ENCODE data around the gene NRG2.
A peak's percentile ranks its signal among the peaks of the same experiment; 100 is the strongest.

NRG2 gene

DNA sequence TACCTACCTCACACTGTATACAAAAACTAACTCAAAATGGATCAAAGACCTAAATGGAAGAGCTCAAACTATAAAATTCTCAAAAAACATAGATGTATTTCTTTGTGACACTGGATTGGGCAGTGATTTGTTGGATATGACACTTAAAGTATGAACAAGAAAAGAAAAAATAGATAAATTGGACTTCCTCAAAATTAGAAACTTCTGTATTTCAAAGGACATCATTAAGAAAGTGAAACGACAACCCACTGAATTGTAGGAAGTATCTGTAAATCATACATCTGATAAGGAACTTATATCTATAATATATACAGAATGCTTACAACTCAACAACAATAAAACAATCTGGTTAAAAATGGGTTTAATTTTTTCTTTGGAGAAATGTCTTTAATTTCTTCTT lies 96.7 kb downstream of the NRG2 start:
- DNase-seq (ENCODE audit: low read depth) = no peak

DNA sequence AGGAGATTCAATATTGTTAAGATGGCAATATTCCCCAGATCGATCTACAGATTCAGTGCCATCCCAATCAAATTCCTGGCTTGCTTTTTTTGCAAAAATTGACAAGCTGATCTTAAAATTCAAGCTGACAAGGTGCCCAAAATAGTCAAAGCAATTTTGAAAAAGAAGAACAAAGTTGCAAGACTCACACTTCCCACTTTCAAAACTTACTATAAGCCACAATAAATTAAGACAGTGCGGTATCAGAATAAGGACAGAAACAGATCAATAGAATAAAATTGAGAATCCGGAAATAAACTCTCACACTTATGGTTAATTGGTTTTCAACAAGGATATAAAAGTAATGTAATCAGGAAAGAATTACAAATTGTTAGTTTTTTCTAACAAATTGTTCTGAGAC lies 97.1 kb downstream of the NRG2 start:
- DNase-seq (ENCODE audit: low read depth) = no peak

DNA sequence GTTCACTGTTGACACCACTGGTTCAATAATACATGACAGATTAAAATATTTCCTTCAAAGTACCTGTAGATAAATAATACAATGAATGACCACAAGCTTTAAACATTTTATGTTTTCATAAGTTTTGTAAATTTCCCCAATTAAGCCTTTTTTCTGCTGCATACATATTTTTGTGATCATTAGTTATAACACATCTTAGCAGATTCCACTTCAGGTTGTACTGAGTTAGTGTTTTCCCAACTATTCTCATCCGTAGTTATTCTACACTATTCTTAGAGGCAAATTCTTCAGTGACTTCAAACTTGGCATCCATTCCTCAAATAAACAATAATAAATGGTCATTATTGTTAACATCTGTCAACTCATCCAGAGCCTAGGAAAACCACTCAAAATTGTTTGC lies 100.9 kb downstream of the NRG2 start:
- DNase-seq (ENCODE audit: low read depth) = no peak

DNA sequence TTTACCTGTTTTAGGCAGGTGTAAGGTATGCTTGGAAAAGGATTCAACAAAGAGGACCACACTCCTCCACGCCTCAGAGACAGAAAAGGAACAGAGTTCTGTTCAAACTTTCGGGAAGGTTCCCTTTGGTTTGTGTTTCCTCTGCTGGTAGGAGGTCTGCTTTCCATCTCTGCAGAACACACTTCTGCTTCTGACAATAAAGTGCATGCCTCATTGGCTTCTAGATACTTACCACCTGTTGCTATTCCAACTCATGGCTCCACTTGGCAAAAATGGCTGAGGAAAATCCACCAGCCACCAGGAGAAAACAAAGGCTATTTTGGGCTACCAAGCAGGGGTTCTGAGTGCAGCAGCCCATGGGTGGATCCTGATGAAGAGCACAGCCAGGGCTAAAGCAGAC lies 112.7 kb downstream of the NRG2 start:
- DNase-seq (ENCODE audit: low read depth) = no peak

DNA sequence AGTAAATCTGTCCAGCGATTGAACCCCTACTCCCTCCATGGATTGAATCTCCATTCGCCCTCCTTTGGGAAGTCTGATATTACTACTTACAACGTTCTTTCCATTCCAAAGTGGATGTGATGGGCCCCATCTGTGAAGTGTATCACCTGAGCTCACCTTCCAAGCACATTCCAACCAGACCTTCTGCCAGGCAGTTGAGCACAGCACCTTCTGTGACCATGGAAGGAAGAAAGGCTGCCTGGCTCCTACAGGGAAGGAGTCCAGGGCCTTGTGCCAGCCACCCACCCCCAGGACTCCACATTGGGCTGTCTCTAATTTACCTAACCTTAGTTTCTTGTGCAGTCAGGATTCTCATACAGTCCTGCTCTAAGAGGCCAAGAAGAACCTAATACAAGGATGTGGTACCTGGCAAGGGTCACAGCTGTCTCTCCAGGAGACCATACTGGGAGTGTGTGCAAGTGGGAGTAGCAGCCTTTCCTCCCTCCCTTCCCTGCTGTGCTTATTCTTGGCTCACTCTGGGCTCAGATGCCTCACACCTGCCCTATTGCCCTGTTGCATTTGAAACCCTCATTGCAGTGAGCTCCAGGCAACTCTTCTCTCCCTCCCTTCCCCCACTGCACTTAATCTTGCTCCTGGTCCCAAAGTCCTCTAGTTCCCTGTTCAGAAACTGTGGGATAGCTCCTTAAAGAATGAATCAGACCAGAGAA lies 116.1 kb downstream of the NRG2 start:
- DNase-seq (ENCODE audit: low read depth) = no peak

DNA sequence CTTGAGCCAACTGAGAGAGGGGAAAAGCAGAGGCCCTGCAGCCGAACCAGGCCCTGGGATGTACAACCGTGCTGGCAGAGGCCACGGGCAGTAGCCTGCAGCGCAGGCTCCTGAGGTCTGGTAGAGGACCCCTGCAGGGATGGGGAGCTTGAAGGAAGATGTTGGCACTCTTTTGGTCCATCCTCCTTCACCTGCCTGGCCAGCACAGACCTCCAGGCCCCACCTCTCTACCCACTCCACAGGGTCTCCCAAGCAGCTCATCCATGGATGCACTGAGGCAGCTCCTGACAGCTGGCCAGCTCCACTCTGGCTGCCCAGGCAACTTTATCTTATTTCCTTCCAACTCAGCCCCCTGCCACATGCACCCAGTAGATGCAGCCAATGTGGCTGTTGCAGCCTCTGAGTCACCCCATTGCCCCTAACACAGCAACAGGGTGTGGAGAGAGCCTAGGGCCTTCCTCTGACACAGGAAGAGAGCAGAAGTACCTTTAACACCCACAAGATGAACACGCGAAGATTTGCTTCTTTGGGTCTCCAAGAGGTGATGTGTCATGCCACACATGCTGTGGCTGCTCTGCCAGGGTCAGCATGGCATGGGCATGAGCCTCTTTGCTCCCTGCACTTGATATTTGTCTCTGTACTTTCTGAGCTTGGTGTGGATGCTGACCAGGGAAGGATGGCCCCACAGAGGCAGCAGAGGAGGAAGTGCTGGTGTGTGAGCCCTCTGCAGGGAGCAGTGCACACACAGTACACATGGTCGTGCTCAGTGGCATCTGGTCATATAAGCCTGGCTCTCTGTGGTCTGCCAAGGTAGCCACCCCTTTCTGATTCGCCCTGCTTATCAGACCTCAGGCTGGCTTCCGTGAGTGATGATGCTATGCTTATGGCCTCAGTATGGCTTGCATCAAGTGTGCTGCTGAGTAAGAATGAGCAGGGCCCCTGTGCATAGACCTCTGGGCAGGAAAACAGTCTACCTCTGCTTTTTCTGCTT lies 117.2 kb downstream of the NRG2 start:
- DNase-seq (ENCODE audit: low read depth) = no peak

DNA sequence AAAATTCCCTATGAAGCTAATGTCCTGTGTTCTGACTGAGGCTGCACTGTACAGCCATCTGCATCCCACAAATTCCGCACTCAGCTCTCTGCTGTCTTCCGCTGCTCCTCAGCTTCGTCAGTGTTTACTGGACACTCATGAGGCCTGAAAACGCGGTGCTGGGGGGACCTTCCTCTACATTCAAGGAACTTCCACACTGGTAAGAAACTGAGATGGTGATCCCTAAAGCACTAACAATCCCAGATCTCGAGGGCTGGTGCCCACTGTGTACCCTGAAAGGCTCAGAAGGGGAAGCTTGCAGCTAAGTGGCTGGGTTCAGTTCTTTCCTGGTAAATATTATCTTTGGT lies 117.9 kb downstream of the NRG2 start:
- no peak for DNase-seq (ENCODE audit: low read depth)

DNA sequence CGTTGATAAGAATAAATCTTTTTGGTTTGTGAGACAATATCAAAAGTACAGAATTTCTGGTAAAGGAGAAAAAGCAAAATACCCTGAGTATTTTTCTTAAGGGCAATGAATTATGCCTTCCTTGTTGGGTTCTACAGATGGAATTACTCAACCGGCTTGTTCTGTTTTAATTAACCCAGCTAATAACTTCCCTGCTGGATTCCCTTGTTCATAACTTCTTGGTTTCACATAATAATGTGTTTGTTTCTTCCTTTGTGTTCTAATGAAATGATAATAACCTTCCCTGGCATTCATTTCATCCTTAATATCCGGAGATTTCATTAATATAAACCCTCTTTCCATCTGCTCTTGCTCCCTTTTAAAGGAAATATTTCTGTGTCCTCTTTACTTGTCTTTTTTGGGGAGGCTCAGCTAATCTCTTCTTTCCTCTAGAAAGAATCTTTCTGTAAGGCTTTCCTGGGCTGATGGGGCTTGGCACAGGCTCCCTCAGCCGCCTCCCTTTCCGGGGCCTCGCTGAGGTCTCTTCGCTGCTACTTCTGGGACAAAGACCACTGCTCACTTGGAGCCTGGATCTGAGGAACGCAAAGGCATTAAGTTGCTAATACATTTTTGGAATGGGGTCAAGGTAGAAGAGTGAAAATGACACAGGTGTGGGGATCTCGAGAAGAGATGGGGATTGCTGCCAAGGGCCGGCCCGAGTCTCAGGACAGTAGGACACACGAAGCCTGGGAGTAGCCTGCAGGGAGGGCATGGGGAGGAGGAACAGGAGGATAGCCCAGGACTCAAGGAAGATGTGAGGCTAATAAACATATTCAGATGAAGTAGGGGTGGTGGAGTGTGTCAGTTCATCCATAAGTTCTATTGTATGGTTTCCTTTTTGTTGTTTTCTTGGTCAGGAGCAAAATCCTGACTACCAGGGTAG lies 118.5 kb downstream of the NRG2 start:
- no peak for DNase-seq (ENCODE audit: low read depth)

DNA sequence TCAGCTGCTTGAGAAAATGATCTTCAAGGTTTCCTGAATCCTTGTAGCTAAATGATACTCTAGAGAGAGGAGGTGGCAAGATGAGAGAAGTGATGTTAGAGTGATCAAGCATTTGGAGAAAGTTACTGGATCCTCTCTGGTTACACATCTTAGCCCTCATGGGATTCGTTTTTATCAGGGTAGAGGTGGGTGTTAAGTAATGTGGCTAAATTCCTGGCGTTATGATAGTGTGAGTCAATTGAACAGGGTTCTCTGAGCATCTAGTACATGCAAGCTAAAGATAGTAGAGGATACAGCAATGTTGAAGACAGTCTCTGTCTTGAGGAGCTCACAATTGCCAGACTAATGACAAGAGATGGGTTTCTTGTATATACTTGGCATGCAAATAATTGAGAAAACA lies 123.8 kb downstream of the NRG2 start:
- peak; percentile 8 for DNase-seq (ENCODE audit: low read depth)

DNA sequence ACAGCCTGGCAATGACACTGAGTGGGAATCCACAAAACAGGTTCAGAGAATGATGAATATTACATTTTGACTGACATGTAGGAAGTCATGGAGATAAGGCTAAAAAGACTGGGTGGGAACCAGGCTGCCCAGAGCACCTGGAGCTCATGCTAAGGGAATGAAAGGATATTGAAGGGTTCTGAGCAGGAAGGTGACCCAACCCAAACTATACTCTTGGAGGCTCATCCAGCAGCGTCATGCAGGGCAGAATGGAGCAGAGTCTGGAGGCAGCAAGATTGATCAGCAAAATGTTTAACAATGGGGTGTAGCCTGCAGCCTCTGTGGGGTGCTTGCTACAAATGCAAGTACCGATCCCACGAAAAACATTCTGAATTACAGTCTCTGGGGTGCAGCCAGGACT lies 127.3 kb downstream of the NRG2 start:
- DNase-seq (ENCODE audit: low read depth) = no peak

DNA sequence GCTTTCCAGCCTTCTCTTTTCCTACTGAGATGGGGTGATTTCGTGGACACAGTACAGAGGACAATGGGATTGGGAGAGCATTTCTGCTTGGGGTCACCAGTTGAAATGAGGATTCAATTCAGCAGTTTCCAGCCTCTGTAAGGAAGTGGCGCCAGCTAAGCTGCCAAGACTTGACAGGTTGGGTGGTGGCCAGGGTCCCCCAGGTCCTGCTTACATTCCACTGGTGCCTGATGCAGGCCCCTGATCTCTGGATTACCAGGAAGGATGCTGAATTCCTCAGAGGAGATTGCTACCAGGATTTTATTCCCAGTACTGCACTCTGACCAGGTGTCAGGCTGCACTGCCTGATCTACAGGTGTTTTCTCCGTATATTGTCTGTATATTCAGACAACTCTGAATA lies 127.8 kb downstream of the NRG2 start:
- no peak for DNase-seq (ENCODE audit: low read depth)

DNA sequence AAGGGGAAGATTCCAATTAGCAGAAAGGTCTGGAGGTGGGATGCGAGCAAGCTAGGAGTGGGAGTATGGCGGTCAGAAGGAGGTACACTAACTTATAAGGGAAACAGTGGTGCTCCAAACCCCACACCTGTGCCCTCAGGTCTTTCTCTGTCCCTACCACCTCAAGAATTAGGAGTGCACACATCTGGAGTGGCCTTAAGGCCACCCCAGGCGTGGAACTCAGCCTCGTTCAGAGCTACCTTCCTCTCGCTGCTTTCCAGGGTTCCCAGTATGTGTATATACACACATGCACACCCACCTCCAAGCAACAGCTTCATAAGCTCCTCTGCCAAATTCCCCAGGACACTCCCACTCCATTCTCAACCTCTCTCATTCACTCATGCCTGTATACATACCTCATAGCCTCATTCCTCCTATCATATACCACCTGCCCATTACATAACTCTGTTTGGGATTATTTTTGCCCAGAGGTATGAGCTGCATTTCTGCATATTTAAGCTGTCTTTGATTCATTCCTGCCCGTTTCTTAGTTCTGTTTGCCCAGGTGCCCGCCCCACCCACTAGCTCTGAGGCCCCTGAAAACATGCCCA lies 128.8 kb downstream of the NRG2 start:
- no peak for DNase-seq (ENCODE audit: low read depth)

DNA sequence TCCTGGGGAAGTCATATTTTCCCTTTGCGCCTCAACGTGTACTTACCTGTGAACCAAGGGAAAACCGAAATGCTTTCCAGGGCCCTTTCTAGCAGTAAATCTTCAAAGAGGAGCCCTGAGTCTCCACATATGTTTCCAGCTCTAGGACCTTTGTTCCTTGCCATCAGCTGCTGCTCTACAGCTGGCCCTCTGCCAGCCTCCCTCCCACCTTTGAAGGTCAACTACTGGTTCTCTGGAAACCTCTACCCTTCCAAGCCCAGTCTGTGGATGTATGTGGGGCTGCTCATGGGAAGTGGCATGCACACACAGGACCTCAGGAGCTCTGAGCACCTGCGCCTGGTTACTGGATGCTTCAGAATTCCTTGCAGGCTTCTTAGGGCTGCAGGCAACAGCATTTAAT lies 130.3 kb downstream of the NRG2 start:
- no peak for DNase-seq (ENCODE audit: low read depth)

DNA sequence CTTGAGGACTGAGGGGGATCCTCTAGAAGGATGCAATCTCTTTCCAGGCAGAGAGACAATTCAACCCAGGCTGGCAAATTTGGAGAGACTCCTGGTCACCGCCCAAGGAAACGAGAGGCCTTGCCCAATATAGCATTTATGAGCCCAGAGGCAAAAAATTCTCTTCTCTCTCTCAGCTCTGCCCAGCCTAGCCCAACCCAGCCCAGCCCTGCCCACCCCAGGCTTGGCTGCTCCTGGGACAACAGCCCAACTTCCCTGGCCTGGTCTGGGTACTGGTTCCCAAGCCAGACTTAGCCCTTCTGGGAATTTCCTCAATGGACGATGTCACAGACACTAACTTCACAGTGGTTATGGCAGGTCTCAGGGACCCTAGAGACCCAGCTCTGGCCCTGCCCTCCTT lies 130.9 kb downstream of the NRG2 start:
- no peak for DNase-seq (ENCODE audit: low read depth)

DNA sequence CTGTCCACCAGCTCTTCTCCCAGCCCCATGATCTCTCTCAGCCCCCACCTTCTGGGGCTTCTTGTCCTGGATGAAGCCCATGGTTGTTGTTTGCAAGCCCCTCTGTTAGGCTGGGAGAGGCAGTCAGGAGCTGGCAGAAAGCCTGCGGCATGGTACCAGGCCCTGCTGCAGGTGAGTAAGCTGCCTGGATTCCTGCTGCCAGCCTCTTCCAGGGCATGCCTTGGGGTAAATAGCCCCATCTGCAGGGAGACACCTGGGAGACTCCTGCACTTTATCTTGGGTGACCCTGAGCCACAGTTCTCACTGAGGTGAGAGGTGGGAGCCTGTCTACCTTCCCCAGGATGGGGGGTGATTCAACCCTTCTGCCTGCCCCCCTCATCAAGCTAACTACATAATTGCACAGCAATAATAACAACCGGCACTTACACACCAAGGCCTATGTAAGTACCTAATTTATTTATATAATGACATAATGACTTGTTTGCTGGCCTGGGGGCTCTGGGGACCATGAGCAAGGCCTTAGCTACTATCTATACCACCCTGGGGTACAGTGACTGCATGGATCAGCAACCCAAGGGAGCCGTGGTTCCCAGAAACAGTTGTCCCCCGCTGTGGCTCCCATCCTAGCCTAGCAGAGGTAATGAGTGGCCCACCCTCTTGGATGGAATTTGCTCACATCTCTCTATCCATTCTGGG lies 131.5 kb downstream of the NRG2 start:
- DNase-seq (ENCODE audit: low read depth) = no peak

DNA sequence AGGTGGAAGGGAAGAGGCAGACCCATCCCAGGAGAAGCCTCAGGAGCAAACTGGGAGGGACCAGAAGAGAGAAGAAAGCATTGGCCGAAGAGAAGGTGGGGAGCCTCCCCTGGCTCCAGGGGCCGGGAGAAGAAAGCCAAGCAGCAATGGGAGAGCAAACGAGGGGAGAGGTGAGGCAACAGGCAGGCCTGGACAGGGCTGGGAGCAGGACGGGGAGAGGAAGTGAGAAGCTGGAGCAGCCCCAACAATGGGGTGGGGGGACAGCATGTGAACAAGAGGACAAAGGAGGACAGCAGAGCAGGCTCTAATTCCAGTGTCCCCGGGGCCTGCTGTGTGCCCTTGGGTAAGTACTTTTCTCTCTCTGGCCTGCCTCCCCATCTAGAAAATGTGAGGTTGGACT lies 132.2 kb downstream of the NRG2 start:
- DNase-seq (ENCODE audit: low read depth) = no peak

DNA sequence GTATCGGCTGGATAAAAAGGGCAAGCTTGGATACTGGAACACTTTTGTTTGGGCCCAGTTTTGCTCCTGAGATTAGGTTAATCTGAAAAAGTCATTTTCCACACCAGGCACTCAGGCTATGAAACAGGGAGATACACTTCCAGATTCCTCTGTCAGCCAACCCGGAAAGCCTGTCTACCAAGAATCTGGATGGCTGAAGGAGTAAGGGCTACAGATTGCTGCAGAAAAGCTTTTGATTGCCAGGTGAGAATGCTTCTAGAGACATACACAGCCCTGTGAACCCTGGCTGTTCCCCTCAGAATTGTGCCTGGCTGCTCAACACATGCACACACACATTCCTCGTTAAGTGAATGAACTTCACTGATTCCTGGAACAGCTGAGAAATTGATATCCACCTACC lies 133.1 kb downstream of the NRG2 start:
- no peak for DNase-seq (ENCODE audit: low read depth)

DNA sequence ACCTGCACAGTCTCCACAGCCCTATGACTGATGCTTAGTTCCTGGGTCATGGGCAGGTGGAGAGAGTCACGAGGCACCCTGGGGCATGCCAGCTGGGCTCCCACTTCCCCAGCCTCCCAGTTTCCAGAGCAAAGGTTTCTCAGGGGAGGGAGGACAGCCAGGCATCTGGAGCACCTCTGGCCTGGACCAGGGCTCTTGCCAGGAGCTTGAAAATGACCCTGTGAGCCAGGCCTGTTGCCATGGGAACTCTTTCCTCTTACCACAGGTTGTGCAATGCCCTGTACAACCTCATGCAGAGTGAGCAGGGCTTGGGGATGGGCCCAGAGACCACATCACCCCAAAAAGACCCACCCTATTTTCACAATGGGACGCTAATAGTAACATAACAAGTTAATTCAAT lies 134.3 kb downstream of the NRG2 start:
- no peak for DNase-seq (ENCODE audit: low read depth)

DNA sequence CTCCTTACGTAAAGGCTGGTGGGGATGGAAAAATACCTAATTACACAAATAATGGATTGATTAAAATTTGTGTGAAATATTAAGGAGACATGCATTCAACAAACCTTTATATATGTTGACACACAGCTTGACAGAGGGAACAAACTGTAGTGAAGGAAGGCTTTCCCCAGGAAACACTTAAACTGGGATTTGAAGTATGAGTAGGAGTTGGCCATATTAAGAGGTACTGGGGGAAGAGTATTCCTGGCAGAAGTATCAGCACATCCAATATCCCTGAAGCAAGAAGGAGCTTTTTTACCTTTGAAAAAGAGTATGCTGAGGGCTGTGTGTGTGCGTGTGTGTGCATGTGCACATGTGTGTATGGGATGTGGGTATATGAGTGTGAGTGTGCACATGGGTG lies 136.4 kb downstream of the NRG2 start:
- no peak for DNase-seq (ENCODE audit: low read depth)

DNA sequence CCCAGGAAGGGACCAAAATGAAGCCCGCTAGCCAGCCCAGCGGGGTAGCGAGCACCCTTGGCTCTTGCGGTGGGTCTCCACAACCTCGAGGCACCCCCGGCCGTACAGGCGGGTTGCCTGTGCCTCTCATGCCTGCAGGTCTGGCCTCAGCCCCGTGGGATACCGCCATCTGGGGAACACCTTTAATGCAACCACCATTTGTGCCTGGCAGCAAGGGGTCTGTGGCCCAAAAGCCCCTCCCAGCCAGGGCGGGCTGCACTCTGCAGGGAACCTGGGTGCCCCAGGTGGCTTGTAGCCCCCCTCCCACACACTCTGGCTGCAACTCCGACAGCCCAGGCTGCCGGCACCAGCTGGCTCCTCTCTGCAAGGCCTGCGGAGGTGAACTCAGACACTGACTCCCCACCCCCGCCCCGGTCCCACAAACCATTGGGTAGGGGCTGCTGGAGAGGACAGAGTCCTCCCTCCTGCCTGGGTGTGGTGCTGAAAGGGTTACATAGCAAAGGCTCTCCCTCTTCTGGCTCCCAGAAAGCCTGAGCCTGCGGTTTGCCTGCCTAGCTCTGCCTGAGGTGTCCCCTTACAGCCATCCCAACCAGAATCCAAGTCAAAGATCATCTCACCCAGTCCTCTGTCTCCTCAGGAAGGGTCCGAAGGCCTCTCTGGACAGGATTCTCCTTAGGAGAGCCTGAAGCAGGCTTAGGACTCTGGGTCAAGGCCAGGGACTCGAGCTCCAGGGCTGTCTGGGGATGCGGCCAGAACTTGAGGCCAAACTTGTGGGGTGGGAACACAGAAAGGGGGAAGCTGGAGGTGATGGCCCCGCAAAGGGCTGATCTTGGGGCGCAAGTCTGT lies 138.1 kb downstream of the NRG2 start:
- no peak for DNase-seq (ENCODE audit: low read depth)

DNA sequence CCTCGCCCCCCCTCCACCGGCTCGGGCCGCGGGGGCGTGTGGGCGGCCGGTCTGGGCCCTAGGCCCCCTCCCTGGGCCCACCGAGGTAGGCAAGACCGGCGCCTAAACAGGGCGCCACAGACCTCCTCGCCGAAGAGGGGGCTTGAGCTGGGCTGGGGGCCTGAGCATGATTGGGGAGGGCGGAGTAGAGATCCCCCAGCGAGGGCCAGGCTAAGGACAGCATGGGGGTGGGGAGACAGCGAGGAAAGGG lies 138.6 kb downstream of the NRG2 start:
- DNase-seq (ENCODE audit: low read depth) = no peak

All from GM04503 (cell line).